Osteocyte (in vitro differentiated cells): ENCODE data around the gene RAD51B. TPM values are rescaled to one million over a fixed set of nuclear protein-coding genes. Genes with fewer than 3 reads are reported as not detected.

ENCODE experiments used
- DNase-seq: peaks from one replicate; pipeline ENCODE4 v3.0.0; 2021; ENCODE audit warnings: mixed read lengths; ENCODE audit not compliant: unreplicated experiment; ENCODE audit errors: extremely low spot score
- H3K27ac Mint-ChIP-seq: one replicate; pipeline ENCODE4 v1.8.0; 2021; ENCODE audit warnings: mild to moderate bottlenecking, mixed read lengths; ENCODE audit not compliant: unreplicated experiment
- H3K27me3 Mint-ChIP-seq: one replicate; pipeline ENCODE4 v1.8.0; 2021; ENCODE audit warnings: mixed read lengths; ENCODE audit not compliant: unreplicated experiment
- H3K36me3 Mint-ChIP-seq: one replicate; pipeline ENCODE4 v1.8.0; 2021; ENCODE audit warnings: mixed read lengths; ENCODE audit not compliant: unreplicated experiment
- H3K4me1 Mint-ChIP-seq: one replicate; pipeline ENCODE4 v1.8.0; 2021; ENCODE audit warnings: mixed read lengths; ENCODE audit not compliant: unreplicated experiment
- H3K4me3 Mint-ChIP-seq: one replicate; pipeline ENCODE4 v1.8.0; 2021; ENCODE audit warnings: mild to moderate bottlenecking, moderate library complexity, mixed read lengths; ENCODE audit not compliant: unreplicated experiment
- H3K9me3 Mint-ChIP-seq: one replicate; pipeline ENCODE4 v1.8.0; 2021; ENCODE audit warnings: mixed read lengths; ENCODE audit not compliant: unreplicated experiment
- CTCF ChIP-seq: fragments of 200-600 bp; sonication (generic); IDR thresholded peaks from 2 replicates; pipeline ENCODE4 v1.5.0; 2021; ENCODE audit warnings: antibody characterized with exemption, mild to moderate bottlenecking, moderate library complexity
- total RNA-seq: library from RNA; stranded (reverse); gene quantifications from 2 replicates; pipeline ENCODE4 v1.2.1, GENCODE V29; 2021

RAD51B gene
- total RNA-seq, 1 donor from 2014 or later: 12.7 TPM

GRCh38 chr14:68380329-68380741 lies 560.8 kb downstream of the RAD51B start:
- TF ChIP-seq CTCF: no peak
- H3K4me3 Mint-ChIP-seq: no peak overlapping the region
- no peak overlapping the region for H3K27ac Mint-ChIP-seq
- no peak for DNase-seq
- H3K27me3 Mint-ChIP-seq: no peaks in the 10 kb centered on the region
- H3K4me1 Mint-ChIP-seq: peaks cover 17% of the 10 kb centered on the region
- no peaks in the 10 kb centered on the region for H3K9me3 Mint-ChIP-seq
- H3K36me3 Mint-ChIP-seq: no peaks in the 10 kb centered on the region

GRCh38 chr14:68384335-68384734 lies 564.8 kb downstream of the RAD51B start:
- Mint-ChIP-seq H3K9me3 (no peaks in the 10 kb centered on the region), H3K36me3 (no peaks in the 10 kb centered on the region), H3K27me3 (no peaks in the 10 kb centered on the region), H3K27ac (no peak overlapping the region), H3K4me3 (no peak overlapping the region), H3K4me1 (peaks cover 15% of the 10 kb centered on the region)
- no peak for DNase-seq
- no peak for TF ChIP-seq CTCF

- no peak for TF ChIP-seq CTCF
- peaks cover 15% of the 10 kb centered on the region for H3K4me1 Mint-ChIP-seq
- no peak overlapping the region for H3K27ac Mint-ChIP-seq
- no peak for DNase-seq
- H3K9me3 Mint-ChIP-seq: no peaks in the 10 kb centered on the region
- no peaks in the 10 kb centered on the region for H3K36me3 Mint-ChIP-seq
- no peaks in the 10 kb centered on the region for H3K27me3 Mint-ChIP-seq
- no peak overlapping the region for H3K4me3 Mint-ChIP-seq
Observed at GRCh38 chr14:68384881-68385280, 565.3 kb downstream of the RAD51B start.

GRCh38 chr14:68386446-68386845 lies 566.9 kb downstream of the RAD51B start:
- DNase-seq: no peak
- Mint-ChIP-seq H3K4me1 (peaks cover 22% of the 10 kb centered on the region), H3K36me3 (no peaks in the 10 kb centered on the region), H3K27me3 (no peaks in the 10 kb centered on the region), H3K9me3 (peaks cover 4% of the 10 kb centered on the region), H3K4me3 (no peak overlapping the region), H3K27ac (no peak overlapping the region)
- TF ChIP-seq CTCF: no peak

GRCh38 chr14:68386950-68387779 lies 567.6 kb downstream of the RAD51B start:
- peaks cover 30% of the 10 kb centered on the region for H3K4me1 Mint-ChIP-seq
- H3K27ac Mint-ChIP-seq: no peak overlapping the region
- no peaks in the 10 kb centered on the region for H3K27me3 Mint-ChIP-seq
- H3K4me3 Mint-ChIP-seq: no peak overlapping the region
- DNase-seq: no peak
- TF ChIP-seq CTCF: no peak
- H3K36me3 Mint-ChIP-seq: no peaks in the 10 kb centered on the region
- peaks cover 4% of the 10 kb centered on the region for H3K9me3 Mint-ChIP-seq
